HG02885 (cell line): ENCODE data around the gene WWOX.
A peak's percentile ranks its signal among the peaks of the same experiment; 100 is the strongest.

ENCODE experiments used
- ATAC-seq: cut with Tn5 transposase; IDR thresholded peaks from one replicate; pipeline ENCODE4 v1.9.1; 2021; ENCODE audit warnings: mild to moderate bottlenecking; ENCODE audit not compliant: unreplicated experiment, poor library complexity

The WWOX gene

GRCh38 chr16:78920621-78921020 is 821.2 kb downstream of the WWOX start:
- no peak for ATAC-seq

- no peak for ATAC-seq
Measured at GRCh38 chr16:78925083-78925767, 825.8 kb downstream of the WWOX start.

DNA sequence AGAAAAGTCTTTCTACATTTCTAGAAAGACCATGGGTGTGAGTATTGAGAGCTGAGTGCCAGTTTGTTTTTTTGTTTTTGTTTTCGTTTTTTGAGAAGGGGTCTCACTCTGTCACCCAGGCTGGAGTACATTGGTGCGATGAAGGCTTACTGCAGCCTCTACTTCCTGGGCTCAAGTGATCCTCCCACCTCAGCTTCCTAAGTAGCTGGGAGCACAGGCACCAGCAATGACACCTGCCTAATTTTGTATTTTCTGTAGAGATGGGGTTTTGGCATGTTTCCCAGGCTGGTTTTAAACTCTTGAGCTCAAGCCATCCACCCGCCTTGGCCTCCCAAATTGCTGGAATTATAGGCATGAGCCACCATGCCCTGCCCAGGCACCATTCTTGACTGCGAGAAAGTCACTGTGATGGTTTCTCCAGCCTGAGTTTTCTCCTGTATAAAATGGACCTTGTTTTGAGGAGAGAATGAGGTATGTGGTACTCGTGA is 827.3 kb downstream of the WWOX start:
- ATAC-seq: no peak

DNA sequence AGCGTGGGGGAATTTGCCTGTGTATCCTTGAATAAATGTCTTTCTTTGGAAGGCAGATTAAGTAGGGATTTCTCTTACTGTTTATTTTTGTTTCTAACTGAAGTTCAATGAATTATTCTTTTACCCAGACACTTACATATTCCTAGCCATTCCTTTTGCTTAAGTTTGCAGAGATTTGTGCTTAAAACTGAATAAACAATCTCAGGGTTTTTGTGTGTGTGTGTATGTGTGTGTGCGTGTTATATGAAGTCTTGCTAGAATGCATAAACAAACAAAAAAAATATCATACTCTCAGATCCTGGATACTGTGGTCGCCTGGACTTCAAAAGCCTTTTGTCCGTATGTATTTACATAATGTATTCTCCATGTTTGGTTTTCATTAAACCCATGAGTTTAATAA is 828.3 kb downstream of the WWOX start:
- no peak for ATAC-seq

- ATAC-seq: no peak
Measured at GRCh38 chr16:78929841-78930240, 830.4 kb downstream of the WWOX start.

GRCh38 chr16:78930561-78930960 is 831.1 kb downstream of the WWOX start:
- no peak for ATAC-seq

- ATAC-seq: no peak
Measured at GRCh38 chr16:78931267-78931666, 831.8 kb downstream of the WWOX start.

GRCh38 chr16:78931678-78932077 is 832.2 kb downstream of the WWOX start:
- no peak for ATAC-seq

DNA sequence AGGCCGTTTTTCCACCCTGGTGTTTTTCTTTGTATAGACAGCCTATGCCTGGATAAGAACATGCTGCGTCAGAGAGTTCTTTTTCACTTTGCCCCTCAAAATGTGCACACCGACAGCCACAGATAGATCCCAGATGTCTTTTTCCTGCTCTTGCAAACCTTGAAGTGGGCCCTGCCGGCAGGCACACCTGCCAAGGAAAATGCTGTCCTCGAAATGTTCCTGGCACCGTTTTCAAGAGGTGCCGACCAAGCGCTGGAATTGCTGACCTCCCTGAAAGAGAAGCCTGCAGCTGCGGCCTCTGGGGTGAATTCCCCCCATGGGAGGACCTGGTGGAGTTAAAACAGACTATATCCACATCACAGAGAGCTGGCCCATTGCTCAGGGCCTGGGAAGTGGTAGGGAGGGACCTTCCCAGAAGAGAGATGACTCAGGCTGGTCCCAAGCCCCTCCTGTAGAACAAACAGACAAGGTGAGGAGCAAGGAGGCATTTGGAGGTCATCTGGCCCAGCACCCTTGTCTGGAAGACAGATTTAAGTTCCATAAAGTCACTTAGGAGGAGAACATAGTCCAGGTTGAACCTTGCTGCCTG is 833.0 kb downstream of the WWOX start:
- no peak for ATAC-seq

GRCh38 chr16:78936060-78936459 is 836.6 kb downstream of the WWOX start:
- no peak for ATAC-seq

DNA sequence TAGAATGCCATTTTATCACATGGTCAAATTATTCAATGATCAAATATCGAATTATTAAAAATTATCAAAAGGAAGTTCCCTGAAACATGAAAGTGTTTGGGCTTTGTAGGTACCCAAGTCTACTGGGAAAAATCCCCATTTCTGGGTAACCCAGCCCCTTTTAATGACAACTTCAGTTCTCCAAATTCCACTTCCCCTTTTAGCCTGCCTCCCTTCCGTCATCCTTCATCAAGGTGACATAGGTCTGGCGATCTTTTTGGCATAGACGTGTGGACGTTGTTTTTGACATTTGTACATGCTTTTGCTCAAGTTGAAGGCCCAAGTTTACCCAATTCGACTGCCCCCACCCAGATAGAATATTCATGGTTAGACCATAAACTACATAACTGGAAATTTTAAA is 840.1 kb downstream of the WWOX start:
- ATAC-seq: no peak

DNA sequence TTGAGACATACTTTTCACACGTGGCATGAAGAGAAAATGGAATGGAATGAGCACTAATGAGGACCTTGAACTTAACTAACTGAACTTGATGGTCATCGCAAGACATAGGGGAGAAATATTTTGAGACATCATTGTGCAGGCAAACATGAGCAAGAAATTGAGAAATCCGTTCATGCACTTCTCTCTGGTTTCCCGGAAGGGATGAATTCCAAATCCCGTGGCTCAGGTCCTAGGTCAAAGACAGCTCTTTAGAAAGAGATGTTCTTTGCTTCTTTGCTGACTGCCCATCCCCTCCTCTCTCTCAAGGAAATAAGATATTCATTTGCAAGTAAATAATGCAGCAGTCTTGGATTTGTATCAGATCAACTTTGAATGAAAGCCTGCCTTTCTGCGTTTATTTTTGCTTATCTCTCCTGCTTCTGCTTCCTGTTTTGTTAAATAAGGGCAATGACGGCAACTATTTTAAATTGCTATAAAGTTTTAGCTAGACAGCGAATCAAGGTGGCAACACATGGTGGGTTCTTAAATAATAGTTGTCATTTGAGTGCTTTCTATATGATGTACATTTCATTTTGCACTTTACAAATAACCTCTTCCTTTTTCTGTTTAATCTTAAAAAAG is 843.3 kb downstream of the WWOX start:
- ATAC-seq: no peak

DNA sequence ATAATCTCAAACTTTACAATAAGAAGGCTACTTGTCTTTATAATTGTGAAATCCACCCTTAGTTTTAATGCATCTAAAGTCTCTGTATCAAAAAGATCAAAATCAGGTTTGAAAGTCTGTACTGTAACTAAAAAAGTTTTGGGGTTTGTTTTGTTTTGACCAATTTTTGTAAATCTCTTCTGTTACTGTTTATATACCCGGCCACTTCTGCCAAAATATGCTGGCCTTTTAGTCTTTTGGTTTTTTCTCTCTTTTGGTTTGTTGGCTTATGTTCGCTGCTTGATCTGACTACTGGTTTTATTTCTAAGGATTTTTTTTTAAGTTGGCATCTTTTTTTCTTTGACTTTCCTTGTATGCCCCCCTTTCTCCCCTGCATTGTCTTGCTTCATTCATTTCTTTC is 845.9 kb downstream of the WWOX start:
- no peak for ATAC-seq

GRCh38 chr16:78946556-78946955 is 847.1 kb downstream of the WWOX start:
- no peak for ATAC-seq

- ATAC-seq: no peak
Measured at GRCh38 chr16:78950768-78951167, 851.3 kb downstream of the WWOX start.

- ATAC-seq: no peak
Measured at GRCh38 chr16:78952630-78953029, 853.2 kb downstream of the WWOX start.

GRCh38 chr16:78953526-78953925 is 854.1 kb downstream of the WWOX start:
- no peak for ATAC-seq

GRCh38 chr16:78955206-78955605 is 855.8 kb downstream of the WWOX start:
- ATAC-seq: no peak

DNA sequence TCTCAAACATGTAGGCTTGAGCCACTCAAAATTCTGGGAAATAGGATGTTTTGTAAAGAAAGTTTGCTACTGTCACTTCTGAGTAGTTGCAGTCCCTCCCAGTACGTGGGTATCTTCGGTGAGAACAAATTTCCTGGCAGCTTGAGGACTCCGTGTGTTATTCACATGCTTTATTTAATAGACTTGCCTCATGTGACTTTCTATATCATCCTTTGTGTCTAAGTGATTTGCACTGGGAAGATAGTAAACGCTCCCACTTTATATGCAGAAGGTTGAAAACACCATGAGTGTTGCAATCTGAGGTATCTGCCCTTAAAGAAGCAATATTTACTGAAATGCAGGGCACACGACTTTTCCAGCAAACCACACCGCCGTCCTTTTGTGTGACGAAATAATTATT is 857.4 kb downstream of the WWOX start:
- no peak for ATAC-seq

DNA sequence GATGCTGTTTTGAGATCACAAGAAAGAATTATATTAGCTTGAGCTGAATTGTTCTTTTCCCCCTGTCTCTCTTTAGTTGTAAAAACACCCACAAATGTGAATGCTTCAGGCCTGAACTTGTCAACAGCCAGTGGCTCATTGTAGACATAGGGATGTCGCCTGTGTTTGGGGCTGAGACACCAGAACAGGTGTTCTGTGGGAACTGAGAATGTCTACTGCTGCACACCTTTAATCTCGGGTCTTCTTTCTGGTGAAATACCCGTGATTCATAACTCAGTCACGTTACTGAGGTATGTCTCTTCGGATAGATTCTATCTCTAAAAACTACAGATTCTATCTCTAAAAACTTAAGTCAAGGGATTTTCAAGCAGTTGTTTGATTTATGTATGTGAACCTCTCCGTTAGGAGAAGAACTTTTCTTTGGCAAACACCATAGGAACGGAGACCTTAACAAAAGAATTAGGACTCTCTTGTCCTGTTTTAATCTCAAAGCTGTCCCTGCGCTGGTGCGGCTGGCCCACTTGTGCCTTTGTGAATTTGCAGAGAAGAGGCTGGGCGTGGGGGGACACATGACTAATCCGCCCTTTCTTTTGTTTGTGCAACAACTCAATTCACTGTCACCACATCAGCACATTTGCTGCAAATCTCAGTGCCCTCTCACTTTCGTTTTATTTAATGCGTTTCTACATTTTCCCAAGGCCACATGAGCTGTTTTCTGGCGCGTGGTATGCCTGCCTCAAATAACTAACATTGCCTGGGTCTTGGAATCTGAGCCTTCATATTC is 858.1 kb downstream of the WWOX start:
- no peak for ATAC-seq

GRCh38 chr16:78961464-78961863 is 862.0 kb downstream of the WWOX start:
- ATAC-seq: peak; percentile 53
